K562 (cell line): ENCODE measurements around the gene FCHO2. TPM values are rescaled to one million over a fixed set of nuclear protein-coding genes. Genes with fewer than 3 reads are reported as not detected.

Experiments used
- COPS2 ChIP-seq: fragments of 450-650 bp; conservative IDR thresholded peaks from 2 replicates; pipeline ENCODE4 v1.6.1; 2016; ENCODE audit warnings: mild to moderate bottlenecking, moderate library complexity
- ETV5 ChIP-seq: sonication (generic); formaldehyde crosslinking; IDR thresholded peaks from 2 replicates; pipeline ENCODE4 v1.4.0; 2020; ENCODE audit warnings: low read depth, mild to moderate bottlenecking, missing genetic modification reagents
- HBP1 ChIP-seq: fragments of 450-650 bp; formaldehyde crosslinking; IDR thresholded peaks from 2 replicates; pipeline ENCODE4 v1.4.0; 2022; ENCODE audit warnings: missing genetic modification characterization
- HOXB6 ChIP-seq: fragments of 250-450 bp; sonication (Bioruptor Pico); IDR thresholded peaks from 2 replicates; pipeline ENCODE4 v1.5.1; 2022; ENCODE audit warnings: mild to moderate bottlenecking, borderline replicate concordance
- MTF1 ChIP-seq: fragments of 250-450 bp; sonication (Bioruptor Pico); IDR thresholded peaks from 2 replicates; pipeline ENCODE4 v1.9.0; 2021; ENCODE audit warnings: moderate library complexity, mild to moderate bottlenecking, inconsistent platforms, borderline replicate concordance
- PCBP2 ChIP-seq: fragments of 200-400 bp; formaldehyde crosslinking; IDR thresholded peaks from 2 replicates; pipeline ENCODE4 v1.6.1; 2018; ENCODE audit warnings: low read length, low read depth, mild to moderate bottlenecking, moderate library complexity; ENCODE audit not compliant: poor library complexity, severe bottlenecking
- RHOXF2B ChIP-seq: fragments of 250-450 bp; sonication (Bioruptor Pico); conservative IDR thresholded peaks from 2 replicates; pipeline ENCODE4 v1.5.1; 2021
- SFPQ ChIP-seq: fragments of 200-400 bp; formaldehyde crosslinking; IDR thresholded peaks from 2 replicates; pipeline ENCODE4 v1.6.1; 2017; ENCODE audit warnings: mild to moderate bottlenecking, low read depth, low read length, moderate library complexity
- TCF3 ChIP-seq: sonication (generic); formaldehyde crosslinking; IDR thresholded peaks from 2 replicates; pipeline ENCODE4 v1.4.0; 2020; ENCODE audit warnings: mild to moderate bottlenecking, missing genetic modification reagents
- TSC22D4 ChIP-seq: fragments of 450-650 bp; IDR thresholded peaks from 2 replicates; pipeline ENCODE4 v1.6.1; 2016; ENCODE audit warnings: missing genetic modification characterization, missing biosample characterization, control low read depth
- USF2 ChIP-seq: sonication (generic); formaldehyde crosslinking; IDR thresholded peaks from 2 replicates; pipeline ENCODE4 v1.5.0; 2020; ENCODE audit warnings: missing genetic modification reagents
- ZNF165 ChIP-seq: fragments of 250-450 bp; sonication (Bioruptor Pico); IDR thresholded peaks from 2 replicates; pipeline ENCODE4 v1.4.0; 2020; ENCODE audit warnings: borderline replicate concordance
- ZNF280A ChIP-seq: fragments of 450-650 bp; IDR thresholded peaks from 2 replicates; pipeline ENCODE4 v1.6.1; 2018; ENCODE audit warnings: mild to moderate bottlenecking, low read depth; ENCODE audit not compliant: partially characterized antibody
- ZNF583 ChIP-seq: fragments of 250-450 bp; sonication (Bioruptor Pico); IDR thresholded peaks from 2 replicates; pipeline ENCODE4 v1.4.0; 2020
- polyA plus RNA-seq, 8 experiments: library from polyadenylated mRNA; depleted of rRNA in 4 of 8; stranded (reverse) in 5 of 8; unstranded in 3 of 8; fragments of >200 nt; fragmentation: Nextera tagmentation in 2 of 8; fragmentation: Illumina TruSeq in 1 of 8; extraction: Ambion mirVana in 2 of 8; extraction: Trizol in 1 of 8; gene quantifications; 2 replicates each; pipeline versions ENCODE4 v1.2.1 to v1.2.3, GENCODE V29; 2011 to 2014; ENCODE audit warnings: inconsistent platforms in 1 of 8, missing spikeins in 1 of 8
- total RNA-seq, 7 experiments: library from RNA; depleted of rRNA in 6 of 7; stranded (reverse); fragments of >200 nt in 6 of 7; fragmentation: Illumina TruSeq in 2 of 7; extraction: Trizol in 2 of 7; gene quantifications; 2 replicates each; pipeline versions ENCODE4 v1.2.1 to v1.2.3, GENCODE V29; 2011 to 2021; ENCODE audit warnings: low replicate concordance in 1 of 7
- TF ChIP-seq, protein P1 (sequence below): sonication (generic); formaldehyde crosslinking; IDR thresholded peaks from 2 replicates; pipeline ENCODE4 v1.8.0; 2023; ENCODE audit warnings: mild to moderate bottlenecking, missing genetic modification reagents
- TF ChIP-seq, protein P2 (sequence below), 2 experiments: fragments of 450-650 bp; IDR thresholded peaks; 2 replicates each; pipeline ENCODE4 v1.6.1; 2016

FCHO2 gene
- total and polyA plus RNA-seq, 9 of the 15 experiments (the other 6 are each of a cell fraction or from before 2014, with no cell fraction given), result 4.4 to 13.4 (median 8.3) TPM

DNA sequence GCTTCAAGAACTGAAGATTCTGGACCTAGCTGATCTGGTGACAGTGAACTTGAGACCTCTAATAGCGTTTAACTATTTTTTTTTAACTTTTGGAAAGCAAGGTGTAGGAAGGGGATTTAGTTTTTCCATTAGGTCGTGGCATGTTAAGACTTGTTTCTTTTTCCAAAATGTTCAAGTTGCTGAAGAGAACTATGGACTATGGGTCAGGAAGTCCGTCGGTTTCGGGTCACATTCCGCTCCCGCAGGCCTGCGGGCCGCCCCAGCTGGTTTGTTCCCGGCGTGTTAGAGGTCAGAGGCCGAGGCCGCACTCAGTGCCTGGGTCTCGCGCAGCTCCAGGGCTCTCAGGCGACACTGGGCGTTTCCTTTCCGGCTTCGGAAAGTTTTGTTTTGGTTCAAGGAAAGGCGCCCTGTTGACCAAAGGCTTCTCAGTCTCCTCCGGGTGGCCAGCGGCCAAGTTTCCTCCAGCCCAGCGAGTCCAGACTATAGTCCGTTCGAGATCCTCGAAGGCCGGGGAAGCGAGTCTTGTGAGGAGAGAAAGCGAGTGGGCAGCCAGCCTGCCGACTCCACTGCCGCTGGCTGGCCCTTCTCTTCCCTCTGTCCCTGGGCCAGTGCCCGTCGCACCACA, 586 bp upstream of the FCHO2 start (continued):
- TF ChIP-seq COPS2 (no peak), HBP1 (CRISPR knock-in tag) (no peak), ZNF165 (CRISPR knock-in tag) (no peak), USF2 (CRISPR knock-in tag) (no peak), TSC22D4 (tag) (no peak), RHOXF2B (CRISPR knock-in tag) (no peak), SFPQ (no peak), HOXB6 (CRISPR knock-in tag) (no peak), PCBP2 (no peak), ZNF280A (no peak), ZNF583 (CRISPR knock-in tag) (no peak), ETV5 (CRISPR knock-in tag) (0 out of 2 replicates have a peak, but pooled peaks have one; percentile 7), MTF1 (CRISPR knock-in tag) (no peak), TCF3 (peak; percentile 6; the same call in 1 of the 2 replicates)
- TF ChIP-seq, protein P1, sequence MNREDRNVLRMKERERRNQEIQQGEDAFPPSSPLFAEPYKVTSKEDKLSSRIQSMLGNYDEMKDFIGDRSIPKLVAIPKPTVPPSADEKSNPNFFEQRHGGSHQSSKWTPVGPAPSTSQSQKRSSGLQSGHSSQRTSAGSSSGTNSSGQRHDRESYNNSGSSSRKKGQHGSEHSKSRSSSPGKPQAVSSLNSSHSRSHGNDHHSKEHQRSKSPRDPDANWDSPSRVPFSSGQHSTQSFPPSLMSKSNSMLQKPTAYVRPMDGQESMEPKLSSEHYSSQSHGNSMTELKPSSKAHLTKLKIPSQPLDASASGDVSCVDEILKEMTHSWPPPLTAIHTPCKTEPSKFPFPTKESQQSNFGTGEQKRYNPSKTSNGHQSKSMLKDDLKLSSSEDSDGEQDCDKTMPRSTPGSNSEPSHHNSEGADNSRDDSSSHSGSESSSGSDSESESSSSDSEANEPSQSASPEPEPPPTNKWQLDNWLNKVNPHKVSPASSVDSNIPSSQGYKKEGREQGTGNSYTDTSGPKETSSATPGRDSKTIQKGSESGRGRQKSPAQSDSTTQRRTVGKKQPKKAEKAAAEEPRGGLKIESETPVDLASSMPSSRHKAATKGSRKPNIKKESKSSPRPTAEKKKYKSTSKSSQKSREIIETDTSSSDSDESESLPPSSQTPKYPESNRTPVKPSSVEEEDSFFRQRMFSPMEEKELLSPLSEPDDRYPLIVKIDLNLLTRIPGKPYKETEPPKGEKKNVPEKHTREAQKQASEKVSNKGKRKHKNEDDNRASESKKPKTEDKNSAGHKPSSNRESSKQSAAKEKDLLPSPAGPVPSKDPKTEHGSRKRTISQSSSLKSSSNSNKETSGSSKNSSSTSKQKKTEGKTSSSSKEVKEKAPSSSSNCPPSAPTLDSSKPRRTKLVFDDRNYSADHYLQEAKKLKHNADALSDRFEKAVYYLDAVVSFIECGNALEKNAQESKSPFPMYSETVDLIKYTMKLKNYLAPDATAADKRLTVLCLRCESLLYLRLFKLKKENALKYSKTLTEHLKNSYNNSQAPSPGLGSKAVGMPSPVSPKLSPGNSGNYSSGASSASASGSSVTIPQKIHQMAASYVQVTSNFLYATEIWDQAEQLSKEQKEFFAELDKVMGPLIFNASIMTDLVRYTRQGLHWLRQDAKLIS (CRISPR knock-in tag), result 0 out of 2 replicates have a peak, but pooled peaks have one; percentile 86
- TF ChIP-seq, protein P2, sequence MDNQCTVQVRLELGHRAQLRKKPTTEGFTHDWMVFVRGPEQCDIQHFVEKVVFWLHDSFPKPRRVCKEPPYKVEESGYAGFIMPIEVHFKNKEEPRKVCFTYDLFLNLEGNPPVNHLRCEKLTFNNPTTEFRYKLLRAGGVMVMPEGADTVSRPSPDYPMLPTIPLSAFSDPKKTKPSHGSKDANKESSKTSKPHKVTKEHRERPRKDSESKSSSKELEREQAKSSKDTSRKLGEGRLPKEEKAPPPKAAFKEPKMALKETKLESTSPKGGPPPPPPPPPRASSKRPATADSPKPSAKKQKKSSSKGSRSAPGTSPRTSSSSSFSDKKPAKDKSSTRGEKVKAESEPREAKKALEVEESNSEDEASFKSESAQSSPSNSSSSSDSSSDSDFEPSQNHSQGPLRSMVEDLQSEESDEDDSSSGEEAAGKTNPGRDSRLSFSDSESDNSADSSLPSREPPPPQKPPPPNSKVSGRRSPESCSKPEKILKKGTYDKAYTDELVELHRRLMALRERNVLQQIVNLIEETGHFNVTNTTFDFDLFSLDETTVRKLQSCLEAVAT (IDR thresholded peaks at IDR 0.05), result peak in 1 of 2 experiments; percentile 20; a peak in 1 of 4 replicates
